ENCODE data around the gene PHEX.
A peak's percentile ranks its signal among the peaks of the same experiment; 100 is the strongest.

Gene PHEX

GRCh38 chrX:22032084-22032483, at the start of gene PHEX:
TSS of gene PHEX (plus strand) at chrX:22032325. CDS start at chrX:22033006, 681 bp downstream.
- in situ Hi-C loops (cut with HindIII; ENCODE audit: low sequenced_read_pairs): no loop called here
- no peak within 1 kb of the TSS for H3K4me3 ChIP-seq (ENCODE audit: low read depth, low read length)
- no peak for DNase-seq (ENCODE audit: low read depth, low spot score)
- TF ChIP-seq, protein P1, sequence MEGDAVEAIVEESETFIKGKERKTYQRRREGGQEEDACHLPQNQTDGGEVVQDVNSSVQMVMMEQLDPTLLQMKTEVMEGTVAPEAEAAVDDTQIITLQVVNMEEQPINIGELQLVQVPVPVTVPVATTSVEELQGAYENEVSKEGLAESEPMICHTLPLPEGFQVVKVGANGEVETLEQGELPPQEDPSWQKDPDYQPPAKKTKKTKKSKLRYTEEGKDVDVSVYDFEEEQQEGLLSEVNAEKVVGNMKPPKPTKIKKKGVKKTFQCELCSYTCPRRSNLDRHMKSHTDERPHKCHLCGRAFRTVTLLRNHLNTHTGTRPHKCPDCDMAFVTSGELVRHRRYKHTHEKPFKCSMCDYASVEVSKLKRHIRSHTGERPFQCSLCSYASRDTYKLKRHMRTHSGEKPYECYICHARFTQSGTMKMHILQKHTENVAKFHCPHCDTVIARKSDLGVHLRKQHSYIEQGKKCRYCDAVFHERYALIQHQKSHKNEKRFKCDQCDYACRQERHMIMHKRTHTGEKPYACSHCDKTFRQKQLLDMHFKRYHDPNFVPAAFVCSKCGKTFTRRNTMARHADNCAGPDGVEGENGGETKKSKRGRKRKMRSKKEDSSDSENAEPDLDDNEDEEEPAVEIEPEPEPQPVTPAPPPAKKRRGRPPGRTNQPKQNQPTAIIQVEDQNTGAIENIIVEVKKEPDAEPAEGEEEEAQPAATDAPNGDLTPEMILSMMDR (IDR thresholded peaks at IDR 0.05; ENCODE audit: low read depth, low read length): no peak

GRCh38 chrX:21985332-21985777, 46.8 kb upstream of the PHEX start:
- H3K4me3 ChIP-seq (ENCODE audit: low read depth, low read length): no peak overlapping the region
- in situ Hi-C loops (cut with HindIII; ENCODE audit: low sequenced_read_pairs): no loop called here
- TF ChIP-seq, protein P1 (IDR thresholded peaks at IDR 0.05; ENCODE audit: low read depth, low read length): peak; percentile 86
- peak; percentile 77 for DNase-seq (ENCODE audit: low read depth, low spot score)

GRCh38 chrX:21986596-21986995, 45.5 kb upstream of the PHEX start:
- in situ Hi-C loops (cut with HindIII; ENCODE audit: low sequenced_read_pairs): no loop called here
- TF ChIP-seq, protein P1 (IDR thresholded peaks at IDR 0.05; ENCODE audit: low read depth, low read length): no peak
- no peak overlapping the region for H3K4me3 ChIP-seq (ENCODE audit: low read depth, low read length)
- DNase-seq (ENCODE audit: low read depth, low spot score): no peak

GRCh38 chrX:21989384-21989783, 42.7 kb upstream of the PHEX start:
- in situ Hi-C loops (cut with HindIII; ENCODE audit: low sequenced_read_pairs): no loop called here
- DNase-seq (ENCODE audit: low read depth, low spot score): no peak
- TF ChIP-seq, protein P1 (IDR thresholded peaks at IDR 0.05; ENCODE audit: low read depth, low read length): no peak
- H3K4me3 ChIP-seq (ENCODE audit: low read depth, low read length): no peak overlapping the region

DNA sequence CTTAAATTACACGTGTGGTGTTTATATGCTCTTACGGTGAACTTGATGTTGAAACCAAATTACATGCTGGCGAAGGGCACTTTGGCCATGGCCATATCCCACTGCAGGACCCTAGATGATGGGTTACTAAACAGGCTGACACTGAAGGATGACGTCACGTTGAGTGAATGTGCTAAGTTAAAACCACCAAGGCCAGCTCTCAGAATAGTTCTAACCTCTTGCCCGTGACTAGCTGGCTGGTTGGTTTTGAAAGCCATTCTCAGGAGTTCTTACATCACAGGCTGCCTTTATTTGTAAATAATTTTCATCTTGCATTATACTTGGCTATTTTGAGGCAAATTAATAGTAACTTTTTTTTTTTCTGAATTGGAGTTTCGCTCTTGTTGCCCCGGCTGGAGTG, 41.3 kb upstream of the PHEX start:
- in situ Hi-C loops (cut with HindIII; ENCODE audit: low sequenced_read_pairs): no loop called here
- H3K4me3 ChIP-seq (ENCODE audit: low read depth, low read length): no peak overlapping the region
- TF ChIP-seq, protein P1 (IDR thresholded peaks at IDR 0.05; ENCODE audit: low read depth, low read length): no peak
- DNase-seq (ENCODE audit: low read depth, low spot score): no peak

- in situ Hi-C loops (cut with HindIII; ENCODE audit: low sequenced_read_pairs): no loop called here
- no peak for DNase-seq (ENCODE audit: low read depth, low spot score)
- no peak overlapping the region for H3K4me3 ChIP-seq (ENCODE audit: low read depth, low read length)
- TF ChIP-seq, protein P1 (IDR thresholded peaks at IDR 0.05; ENCODE audit: low read depth, low read length): no peak
These were observed 40.6 kb upstream of the PHEX start for GRCh38 chrX:21991504-21991903.

- TF ChIP-seq, protein P1 (IDR thresholded peaks at IDR 0.05; ENCODE audit: low read depth, low read length): no peak
- DNase-seq (ENCODE audit: low read depth, low spot score): no peak
- H3K4me3 ChIP-seq (ENCODE audit: low read depth, low read length): no peak overlapping the region
- in situ Hi-C loops (cut with HindIII; ENCODE audit: low sequenced_read_pairs): no loop called here
These were observed 38.9 kb upstream of the PHEX start for GRCh38 chrX:21993265-21993664.

Data from astrocyte of the spinal cord (primary cell).